Brain microvascular endothelial cell (primary cell): Measurements from ENCODE around the gene GHRH.
A peak's percentile ranks its signal among the peaks of the same experiment; 100 is the strongest.

Experiments used
- DNase-seq: peaks from one replicate; pipeline ENCODE4 v3.0.0-alpha.2; 2020
- H3K27ac ChIP-seq: fragments of 250-450 bp; sonication (Bioruptor Pico); 2 replicates; pipeline ENCODE4 v1.5.1; 2020; ENCODE audit warnings: mild to moderate bottlenecking, moderate library complexity
- H3K27me3 ChIP-seq: fragments of 250-450 bp; sonication (Bioruptor Pico); replicated peaks from 2 replicates; pipeline ENCODE4 v1.5.1; 2020; ENCODE audit warnings: mild to moderate bottlenecking
- H3K36me3 ChIP-seq: fragments of 250-450 bp; sonication (Bioruptor Pico); replicated peaks from 2 replicates; pipeline ENCODE4 v1.5.1; 2020; ENCODE audit warnings: mild to moderate bottlenecking
- H3K4me3 ChIP-seq: 2 replicates; pipeline ENCODE4 v1.5.1; 2011; ENCODE audit warnings: low read depth, mild to moderate bottlenecking, control low read depth, low read length, moderate library complexity
- in situ Hi-C: cut with HindIII; loops from 2 replicates; pipeline ENCODE4 v1.10.0; 2017; ENCODE audit warnings: low sequenced_read_pairs, low pct_ligation_motif_present
- TF ChIP-seq, protein P1 (sequence below): IDR thresholded peaks from 2 replicates; pipeline ENCODE4 v1.5.1; 2011; ENCODE audit warnings: low read depth, mild to moderate bottlenecking, moderate library complexity, low read length, control low read depth, inconsistent platforms; ENCODE audit errors: missing control alignments

The GHRH gene

DNA sequence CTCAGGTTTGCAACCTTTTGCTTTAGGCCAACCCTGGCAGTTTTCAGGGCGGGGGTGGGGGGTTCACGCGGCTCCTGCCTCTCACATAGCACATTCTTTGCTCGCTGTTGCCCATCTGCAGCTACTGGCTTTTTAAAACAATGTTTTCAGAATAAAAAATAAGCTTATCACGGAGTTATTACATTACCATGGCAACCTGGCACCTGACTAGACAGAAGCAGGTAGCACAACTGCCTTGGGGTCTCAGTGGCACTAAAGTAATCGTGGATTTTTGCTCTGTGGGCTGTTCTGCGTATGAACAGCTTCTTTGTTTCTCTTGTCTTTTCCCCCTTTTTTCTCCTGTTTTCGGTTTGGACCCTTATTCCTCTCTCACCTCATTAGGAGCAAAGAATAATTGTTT, 18.8 kb upstream of the GHRH start:
- Histone ChIP-seq H3K36me3 (no peaks in the 10 kb centered on the region), H3K27me3 (no peaks in the 10 kb centered on the region), H3K4me3 (no peak overlapping the region), H3K27ac (no peak overlapping the region)
- in situ Hi-C loops: no loop called here
- TF ChIP-seq, protein P1, sequence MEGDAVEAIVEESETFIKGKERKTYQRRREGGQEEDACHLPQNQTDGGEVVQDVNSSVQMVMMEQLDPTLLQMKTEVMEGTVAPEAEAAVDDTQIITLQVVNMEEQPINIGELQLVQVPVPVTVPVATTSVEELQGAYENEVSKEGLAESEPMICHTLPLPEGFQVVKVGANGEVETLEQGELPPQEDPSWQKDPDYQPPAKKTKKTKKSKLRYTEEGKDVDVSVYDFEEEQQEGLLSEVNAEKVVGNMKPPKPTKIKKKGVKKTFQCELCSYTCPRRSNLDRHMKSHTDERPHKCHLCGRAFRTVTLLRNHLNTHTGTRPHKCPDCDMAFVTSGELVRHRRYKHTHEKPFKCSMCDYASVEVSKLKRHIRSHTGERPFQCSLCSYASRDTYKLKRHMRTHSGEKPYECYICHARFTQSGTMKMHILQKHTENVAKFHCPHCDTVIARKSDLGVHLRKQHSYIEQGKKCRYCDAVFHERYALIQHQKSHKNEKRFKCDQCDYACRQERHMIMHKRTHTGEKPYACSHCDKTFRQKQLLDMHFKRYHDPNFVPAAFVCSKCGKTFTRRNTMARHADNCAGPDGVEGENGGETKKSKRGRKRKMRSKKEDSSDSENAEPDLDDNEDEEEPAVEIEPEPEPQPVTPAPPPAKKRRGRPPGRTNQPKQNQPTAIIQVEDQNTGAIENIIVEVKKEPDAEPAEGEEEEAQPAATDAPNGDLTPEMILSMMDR: no peak
- DNase-seq: no peak

DNA sequence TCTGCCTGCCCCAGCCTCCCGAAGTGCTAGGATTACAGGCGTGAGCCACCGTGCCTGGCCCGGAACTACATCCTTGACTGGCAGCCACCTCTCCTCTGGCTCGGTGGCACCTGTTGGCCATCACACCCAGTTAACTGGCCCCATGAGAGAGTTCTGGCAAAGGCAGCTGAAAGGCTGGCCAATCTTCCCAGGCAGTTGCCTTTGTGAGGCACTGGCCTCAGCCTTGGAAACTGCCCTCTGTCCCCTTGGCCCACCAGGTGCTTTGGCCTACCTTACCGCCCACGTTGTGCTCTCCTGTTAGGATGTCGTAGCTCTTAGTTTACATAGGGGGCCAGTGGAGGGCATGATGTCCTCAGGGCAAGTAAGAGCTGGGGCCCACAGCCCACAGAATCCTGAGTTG, 18.2 kb upstream of the GHRH start:
- Histone ChIP-seq H3K36me3 (no peaks in the 10 kb centered on the region), H3K27me3 (no peaks in the 10 kb centered on the region), H3K4me3 (no peak overlapping the region), H3K27ac (no peak overlapping the region)
- TF ChIP-seq, protein P1: no peak
- DNase-seq: no peak
- in situ Hi-C loops: no loop called here

DNA sequence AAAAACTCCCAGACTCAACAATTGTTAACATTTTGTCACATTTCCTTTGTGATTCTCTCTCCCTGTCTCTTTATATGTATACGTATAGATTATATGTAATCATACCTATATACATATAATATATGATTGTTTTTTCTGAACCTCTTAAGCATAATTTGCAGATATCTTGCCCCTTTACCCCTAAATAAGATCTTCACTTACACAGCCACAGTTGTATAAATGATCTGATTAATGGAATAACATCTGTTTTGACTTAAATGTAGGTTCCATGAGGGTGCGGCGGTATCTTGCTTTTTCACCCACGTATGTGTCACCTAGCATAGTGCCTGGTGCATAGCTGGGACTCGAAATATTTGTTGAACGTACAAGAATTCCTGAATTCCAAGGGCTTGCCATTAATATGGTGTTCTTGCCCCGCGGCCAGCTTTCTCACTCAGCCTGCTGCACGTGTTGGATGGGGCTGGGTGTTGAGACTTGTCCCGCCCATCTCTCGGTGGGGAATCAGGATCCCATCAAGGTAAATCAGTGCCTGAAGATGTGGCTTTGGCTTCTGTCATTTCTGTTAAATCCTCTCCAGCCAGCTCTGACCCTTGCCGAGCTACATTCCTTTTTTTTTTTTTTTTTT, 17.5 kb upstream of the GHRH start:
- TF ChIP-seq, protein P1: no peak
- DNase-seq: no peak
- Histone ChIP-seq H3K27ac (no peak overlapping the region), H3K27me3 (no peaks in the 10 kb centered on the region), H3K4me3 (no peak overlapping the region), H3K36me3 (no peaks in the 10 kb centered on the region)
- in situ Hi-C loops: no loop called here

DNA sequence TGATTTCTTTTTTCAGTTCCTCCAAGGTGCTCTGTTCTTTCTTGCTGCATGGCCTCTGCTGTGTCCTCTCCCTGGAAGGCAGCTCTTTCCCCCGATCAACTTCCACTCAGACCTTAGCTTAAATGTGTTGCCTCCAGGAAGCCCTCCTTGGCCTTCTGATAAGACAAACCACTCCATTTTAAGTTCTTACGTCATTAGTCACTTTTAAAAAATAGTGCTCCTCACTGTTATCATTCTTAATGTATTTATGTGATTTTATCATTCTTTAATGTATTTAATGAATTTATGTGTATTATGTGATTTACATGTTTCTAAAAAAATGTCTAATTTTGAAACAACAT, 15.6 kb upstream of the GHRH start:
- in situ Hi-C loops: no loop called here
- H3K27ac ChIP-seq: no peak overlapping the region

GRCh38 chr20:37276494-37277252, 15.1 kb upstream of the GHRH start:
- Histone ChIP-seq H3K4me3 (no peak overlapping the region), H3K27ac (no peak overlapping the region), H3K27me3 (no peaks in the 10 kb centered on the region), H3K36me3 (no peaks in the 10 kb centered on the region)
- in situ Hi-C loops: no loop called here
- TF ChIP-seq, protein P1: peak; percentile 63
- DNase-seq: peak; percentile 75

More for the DNA sequence above, 15.6 kb upstream of the GHRH start:
- Histone ChIP-seq H3K27me3 (no peaks in the 10 kb centered on the region), H3K4me3 (no peak overlapping the region), H3K36me3 (no peaks in the 10 kb centered on the region)
- no peak for DNase-seq
- TF ChIP-seq, protein P1: no peak
